NCI-H748 (cell line): ENCODE data around the gene EXOC1L.

ENCODE experiments used
- DNase-seq: peaks from one replicate; lab custom pipeline; 2025; ENCODE audit not compliant: unreplicated experiment; lab: John Stamatoyannopoulos, UW

Gene EXOC1L

GRCh38 chr4:55819634-55820033 is at the start of gene EXOC1L:
Gene EXOC1L, plus strand, starts transcription at chr4:55819790. Its CDS starts 237 bp downstream, at chr4:55820027.
- DNase-seq: no peak

- no peak for DNase-seq
Measured at GRCh38 chr4:55770662-55771061, 48.9 kb upstream of the EXOC1L start.

GRCh38 chr4:55781341-55781740 is 38.2 kb upstream of the EXOC1L start:
- no peak for DNase-seq

GRCh38 chr4:55781812-55782211 is 37.8 kb upstream of the EXOC1L start:
- DNase-seq: no peak

DNA sequence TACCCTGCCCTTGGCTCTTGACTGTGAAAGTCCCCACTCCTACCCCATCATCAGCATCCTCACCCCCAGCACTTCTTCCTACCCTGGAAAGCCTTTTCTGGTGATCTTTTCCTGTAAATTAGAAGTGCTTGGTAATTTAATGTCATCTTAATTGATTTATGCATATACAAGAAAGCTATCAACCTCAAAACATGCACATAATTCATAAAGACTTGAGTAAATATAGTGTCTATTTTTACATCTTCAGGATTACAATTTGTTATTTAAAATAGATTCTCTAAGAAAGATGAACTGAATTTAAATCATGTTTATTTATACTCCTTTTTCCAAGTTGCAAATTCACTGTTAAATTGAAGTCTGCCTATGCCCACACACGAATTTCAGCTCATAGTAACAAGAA is 36.0 kb upstream of the EXOC1L start:
- DNase-seq: no peak

DNA sequence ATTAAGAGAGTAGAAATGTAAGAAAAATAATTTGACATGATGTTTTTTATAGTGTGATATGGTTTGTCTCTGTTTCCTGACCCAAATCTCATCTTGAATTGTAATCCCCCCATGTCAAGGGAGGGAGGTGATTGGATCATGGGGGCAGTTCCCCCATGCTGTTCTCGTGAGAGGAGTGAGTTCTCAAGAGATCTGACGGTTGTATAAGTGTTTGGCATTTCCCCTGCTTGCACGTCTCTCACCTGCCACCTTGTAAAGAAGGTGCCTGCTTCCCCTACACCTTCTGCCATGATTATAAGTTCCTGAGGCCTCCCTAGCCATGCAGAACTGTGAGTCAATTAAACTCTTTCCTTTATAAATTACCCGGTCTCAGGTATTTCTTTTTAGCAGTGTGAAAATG is 34.8 kb upstream of the EXOC1L start:
- no peak for DNase-seq

DNA sequence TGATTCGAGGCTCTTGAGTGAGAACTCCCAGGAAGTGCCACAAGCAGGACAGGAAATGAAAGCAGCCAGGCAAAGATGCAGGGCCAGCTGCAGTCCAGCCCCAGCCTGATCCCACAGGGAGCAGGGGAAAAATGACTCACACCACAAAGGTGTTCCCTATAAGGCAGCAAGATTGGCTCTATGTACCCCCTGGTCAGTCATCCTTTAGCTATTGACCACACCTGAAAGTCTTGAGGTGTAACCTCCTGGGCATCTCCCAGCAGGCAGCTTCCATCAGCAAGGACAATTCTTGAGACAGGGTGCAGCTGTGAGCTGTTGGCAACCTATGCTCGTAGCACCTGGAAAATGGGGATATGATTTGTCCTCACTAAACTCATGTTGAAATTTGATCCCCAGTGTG is 27.9 kb upstream of the EXOC1L start:
- no peak for DNase-seq

DNA sequence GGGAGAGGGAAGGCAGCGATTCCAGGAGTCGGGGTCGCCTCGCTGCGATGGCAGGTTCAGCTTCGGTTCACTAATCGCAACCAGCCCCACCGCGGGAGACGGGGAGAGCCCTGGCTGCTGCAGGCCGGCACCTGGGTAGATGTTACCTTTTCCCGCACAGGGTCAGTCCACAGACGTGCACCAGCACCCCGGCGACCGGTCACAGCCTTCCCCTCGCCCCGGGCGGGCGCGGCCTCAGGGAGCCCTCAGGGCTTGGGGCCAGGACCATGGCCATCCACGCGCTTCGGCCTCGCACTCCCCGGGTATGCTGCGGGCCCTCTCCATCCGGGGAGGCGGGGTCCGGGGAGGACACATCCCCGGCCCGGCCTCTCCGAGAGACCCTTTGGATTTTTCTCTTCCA is 26.1 kb upstream of the EXOC1L start:
- no peak for DNase-seq

DNA sequence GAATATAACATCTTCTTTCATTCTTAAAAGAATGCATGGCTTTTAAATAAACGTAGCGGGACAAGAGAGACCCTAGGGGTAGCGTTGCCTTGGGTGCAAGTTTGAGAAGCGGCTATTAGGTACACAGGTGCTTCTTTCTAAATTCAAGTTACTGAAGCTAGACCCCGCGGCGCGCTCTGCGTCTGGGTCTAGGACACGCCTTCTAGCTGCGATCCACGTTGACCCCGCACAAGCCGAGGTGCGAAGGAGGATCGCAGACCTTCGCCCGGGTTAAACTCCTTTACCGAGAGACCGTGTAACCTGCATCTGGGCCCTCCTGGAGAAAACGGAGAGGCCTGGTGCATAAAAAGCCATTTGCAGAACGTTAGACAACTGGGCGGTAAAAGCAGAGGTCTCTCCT is 25.5 kb upstream of the EXOC1L start:
- no peak for DNase-seq

DNA sequence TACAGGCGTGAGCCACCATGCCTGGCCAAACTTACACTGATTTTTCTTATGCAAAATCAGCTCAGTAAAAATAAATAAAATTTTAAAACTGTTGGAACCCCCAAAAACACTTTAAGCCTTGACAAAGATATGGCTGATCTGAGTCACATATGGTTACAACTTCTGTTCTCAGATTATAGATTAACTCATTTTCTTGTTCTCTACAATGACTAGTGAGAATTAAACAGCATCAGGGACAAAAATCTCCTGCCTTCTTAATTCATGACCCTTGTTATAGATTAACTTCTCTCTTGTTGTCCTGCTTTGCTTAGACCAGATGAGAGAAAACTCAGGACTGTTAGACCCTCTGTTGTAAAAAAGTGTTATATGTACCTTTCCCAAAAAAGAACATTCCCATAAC is 24.2 kb upstream of the EXOC1L start:
- DNase-seq: no peak

DNA sequence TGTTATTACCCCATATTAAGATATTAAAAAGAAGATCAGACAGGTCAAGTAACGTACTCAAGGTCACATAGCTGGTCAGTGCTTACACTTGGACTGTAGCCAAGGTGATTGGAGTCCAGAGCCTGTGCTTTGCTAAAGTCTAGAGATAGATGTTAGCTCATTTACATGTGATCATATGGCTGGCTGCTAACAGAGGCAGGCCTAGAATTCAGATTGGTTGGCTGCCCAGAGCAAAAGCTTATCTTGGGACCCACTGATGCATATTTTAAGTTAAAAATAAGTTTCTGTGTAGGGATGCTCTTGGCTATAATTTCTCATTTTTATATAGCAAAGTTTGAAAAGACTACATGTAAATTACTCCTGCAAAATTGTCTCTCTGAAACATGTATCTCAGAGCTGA is 18.1 kb upstream of the EXOC1L start:
- DNase-seq: no peak

GRCh38 chr4:55807556-55807955 is 12.0 kb upstream of the EXOC1L start:
- DNase-seq: peak; percentile 25

DNA sequence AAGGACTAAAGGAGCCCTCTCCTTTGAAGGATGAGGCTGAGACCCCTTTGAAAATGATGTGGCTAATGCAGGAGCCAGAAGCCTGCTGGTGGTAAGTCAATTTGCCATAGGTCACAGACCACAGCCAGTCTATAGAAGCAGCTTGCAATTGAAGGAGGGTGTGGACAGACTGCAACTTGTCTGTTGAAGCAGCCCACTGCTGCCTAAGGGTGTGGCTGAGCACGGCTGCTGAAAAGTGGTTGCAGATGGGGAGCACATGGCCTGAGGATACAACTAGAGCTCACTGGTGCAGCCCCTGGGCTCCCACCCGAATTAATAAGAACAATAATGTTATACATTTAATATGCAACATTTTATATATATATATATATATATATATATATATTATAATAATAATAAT is 11.4 kb upstream of the EXOC1L start:
- peak; percentile 54 for DNase-seq

GRCh38 chr4:55808632-55809031 is 11.0 kb upstream of the EXOC1L start:
- no peak for DNase-seq

- DNase-seq: no peak
Measured at GRCh38 chr4:55817691-55818090, 1.9 kb upstream of the EXOC1L start.

DNA sequence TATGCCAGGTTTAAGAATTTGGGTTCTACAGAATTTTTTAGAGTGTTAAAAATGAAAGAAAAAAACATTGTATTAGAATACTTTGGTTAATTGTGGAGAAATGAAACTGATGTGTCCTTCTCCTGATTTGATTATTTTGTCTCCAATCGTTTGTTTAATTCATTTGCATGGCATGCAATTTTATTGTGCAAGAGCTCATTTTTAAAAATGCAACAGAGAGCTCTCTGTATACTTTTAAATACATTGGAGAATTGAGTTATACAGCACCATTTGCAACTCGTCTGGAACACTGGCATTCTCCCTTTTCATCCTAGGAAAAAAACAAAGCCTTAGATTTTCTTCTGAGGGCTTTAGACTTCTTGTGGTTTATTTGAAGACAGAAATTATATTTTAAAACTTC is 689 bp downstream of the EXOC1L start:
- DNase-seq: no peak

GRCh38 chr4:55822329-55822728 is 2.7 kb downstream of the EXOC1L start:
- DNase-seq: no peak

GRCh38 chr4:55824865-55825264 is 5.3 kb downstream of the EXOC1L start:
- DNase-seq: no peak

- DNase-seq: no peak
Measured at GRCh38 chr4:55826986-55827385, 7.4 kb downstream of the EXOC1L start.

DNA sequence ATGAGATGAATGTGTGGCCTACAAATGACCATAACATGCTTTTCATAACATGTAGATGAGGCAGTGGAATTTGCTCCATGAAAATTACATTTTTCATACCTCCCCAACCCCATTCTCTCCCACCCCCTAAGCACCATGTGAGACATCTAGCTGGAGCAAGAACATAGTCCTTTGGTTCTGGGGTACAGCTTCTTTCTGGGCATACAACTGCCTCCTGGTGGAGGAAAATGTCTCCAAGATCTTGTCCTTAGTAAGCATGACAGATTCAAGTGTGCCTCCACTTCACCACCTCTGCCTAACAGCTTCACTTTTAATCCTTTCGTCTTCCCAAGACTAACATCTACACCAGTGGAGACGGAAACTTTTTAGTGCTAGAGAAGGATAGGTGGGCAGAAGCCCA is 8.0 kb downstream of the EXOC1L start:
- DNase-seq: no peak

GRCh38 chr4:55830048-55830447 is 10.5 kb downstream of the EXOC1L start:
- no peak for DNase-seq

GRCh38 chr4:55830716-55831115 is 11.1 kb downstream of the EXOC1L start:
- no peak for DNase-seq

GRCh38 chr4:55834086-55834795 is 14.7 kb downstream of the EXOC1L start:
- DNase-seq: no peak
